NCI-H187 (cell line): ENCODE results near the gene FERMT3.
A peak's percentile ranks its signal among the peaks of the same experiment; 100 is the strongest.

Experiments used
- DNase-seq, 2 experiments: peaks; one replicate each; lab custom pipeline; 2025; lab: John Stamatoyannopoulos, UW

Gene FERMT3

GRCh38 chr11:64220798-64221197, 14.3 kb downstream of the FERMT3 start:
- no peak for DNase-seq

GRCh38 chr11:64222651-64223000, 16.1 kb downstream of the FERMT3 start:
- DNase-seq = peak; percentile 34 to 48

GRCh38 chr11:64223001-64223651, 16.6 kb downstream of the FERMT3 start:
- DNase-seq = no peak

- DNase-seq = no peak
These were observed 17.8 kb downstream of the FERMT3 start for GRCh38 chr11:64224151-64224890.

- no peak for DNase-seq
These were observed 18.5 kb downstream of the FERMT3 start for GRCh38 chr11:64224891-64225607.

GRCh38 chr11:64225608-64226506, 19.3 kb downstream of the FERMT3 start, which contains the start of the genes NUDT22 and TRPT1:
TSS of gene NUDT22 (plus strand) at chr11:64226274. CDS start at chr11:64226653, 379 bp downstream.
TSS of gene TRPT1 (minus strand) at chr11:64226186. CDS start at chr11:64225860, 326 bp downstream.
- peak; percentile 56 to 76 for DNase-seq

- DNase-seq = no peak
These were observed 20.1 kb downstream of the FERMT3 start for GRCh38 chr11:64226507-64227051.

GRCh38 chr11:64227405-64227956, 21.0 kb downstream of the FERMT3 start:
- DNase-seq = no peak

GRCh38 chr11:64229090-64229743, 22.7 kb downstream of the FERMT3 start:
- DNase-seq = no peak

GRCh38 chr11:64229744-64230170, 23.2 kb downstream of the FERMT3 start:
- DNase-seq = no peak

GRCh38 chr11:64230171-64230984, 23.9 kb downstream of the FERMT3 start, which contains the start of gene DNAJC4:
TSS of gene DNAJC4 (plus strand) at chr11:64230548. CDS start at chr11:64230855, 307 bp downstream.
- peak; percentile 90 to 95 for DNase-seq

GRCh38 chr11:64230985-64231365, 24.5 kb downstream of the FERMT3 start:
- no peak for DNase-seq

GRCh38 chr11:64231546-64231945, 25.0 kb downstream of the FERMT3 start:
- DNase-seq = no peak

GRCh38 chr11:64232182-64232966, 25.9 kb downstream of the FERMT3 start:
- DNase-seq = no peak

GRCh38 chr11:64232967-64233315, 26.4 kb downstream of the FERMT3 start:
- no peak for DNase-seq

- peak in 1 of 2 experiments; percentile 47 for DNase-seq
These were observed 27.5 kb downstream of the FERMT3 start, which contains the start of gene VEGFB for GRCh38 chr11:64233913-64234586. TSS of gene VEGFB (plus strand) at chr11:64234584. CDS start at chr11:64234834, 250 bp downstream.

GRCh38 chr11:64234647-64235379, 28.3 kb downstream of the FERMT3 start:
- DNase-seq = no peak
